ENCODE results near the gene SCN2B. TPM values are rescaled to one million over a fixed set of nuclear protein-coding genes. Genes with fewer than 3 reads are reported as not detected.

Gene SCN2B
- total RNA-seq, 1 donor from 2014 or later = 0.12 TPM

GRCh38 chr11:118171269-118172062 is 5.0 kb downstream of the SCN2B start:
- Mint-ChIP-seq H3K27ac (ENCODE audit: unreplicated experiment) (no peak overlapping the region), H3K27me3 (ENCODE audit: low read depth) (peaks cover 73% of the 10 kb centered on the region), H3K36me3 (ENCODE audit: low read depth) (no peaks in the 10 kb centered on the region), H3K4me1 (ENCODE audit: low read depth) (peaks cover 5% of the 10 kb centered on the region), H3K9me3 (ENCODE audit: low read depth) (no peaks in the 10 kb centered on the region), H3K4me3 (ENCODE audit: unreplicated experiment) (no peak overlapping the region)
- peak; percentile 96 for TF ChIP-seq CTCF (IDR thresholded peaks at IDR 0.05)
- DNase-seq (ENCODE audit: low spot score) = peak; percentile 75

GRCh38 chr11:118170882-118171268 is 5.6 kb downstream of the SCN2B start:
- Mint-ChIP-seq H3K27me3 (ENCODE audit: low read depth) (peaks cover 67% of the 10 kb centered on the region), H3K27ac (ENCODE audit: unreplicated experiment) (no peak overlapping the region), H3K4me3 (ENCODE audit: unreplicated experiment) (no peak overlapping the region), H3K4me1 (ENCODE audit: low read depth) (no peaks in the 10 kb centered on the region), H3K36me3 (ENCODE audit: low read depth) (no peaks in the 10 kb centered on the region), H3K9me3 (ENCODE audit: low read depth) (no peaks in the 10 kb centered on the region)
- no peak for TF ChIP-seq CTCF (IDR thresholded peaks at IDR 0.05)
- DNase-seq (ENCODE audit: low spot score) = peak; percentile 49

GRCh38 chr11:118170231-118170630 is 6.2 kb downstream of the SCN2B start:
- Mint-ChIP-seq H3K4me3 (ENCODE audit: unreplicated experiment) (no peak overlapping the region), H3K27ac (ENCODE audit: unreplicated experiment) (no peak overlapping the region), H3K27me3 (ENCODE audit: low read depth) (peaks cover 61% of the 10 kb centered on the region), H3K4me1 (ENCODE audit: low read depth) (no peaks in the 10 kb centered on the region), H3K9me3 (ENCODE audit: low read depth) (no peaks in the 10 kb centered on the region), H3K36me3 (ENCODE audit: low read depth) (no peaks in the 10 kb centered on the region)
- TF ChIP-seq CTCF (IDR thresholded peaks at IDR 0.05) = no peak
- peak; percentile 46 for DNase-seq (ENCODE audit: low spot score)

- Mint-ChIP-seq H3K4me3 (ENCODE audit: unreplicated experiment) (no peak overlapping the region), H3K36me3 (ENCODE audit: low read depth) (no peaks in the 10 kb centered on the region), H3K27ac (ENCODE audit: unreplicated experiment) (no peak overlapping the region), H3K27me3 (ENCODE audit: low read depth) (peaks cover 57% of the 10 kb centered on the region), H3K4me1 (ENCODE audit: low read depth) (no peaks in the 10 kb centered on the region), H3K9me3 (ENCODE audit: low read depth) (no peaks in the 10 kb centered on the region)
- DNase-seq (ENCODE audit: low spot score) = peak; percentile 71
- no peak for TF ChIP-seq CTCF (IDR thresholded peaks at IDR 0.05)
Observed at GRCh38 chr11:118169300-118170140, 6.9 kb downstream of the SCN2B start.

- TF ChIP-seq CTCF (IDR thresholded peaks at IDR 0.05) = no peak
- Mint-ChIP-seq H3K27me3 (ENCODE audit: low read depth) (peaks cover 62% of the 10 kb centered on the region), H3K36me3 (ENCODE audit: low read depth) (no peaks in the 10 kb centered on the region), H3K4me1 (ENCODE audit: low read depth) (no peaks in the 10 kb centered on the region), H3K9me3 (ENCODE audit: low read depth) (no peaks in the 10 kb centered on the region), H3K4me3 (ENCODE audit: unreplicated experiment) (no peak overlapping the region), H3K27ac (ENCODE audit: unreplicated experiment) (no peak overlapping the region)
- DNase-seq (ENCODE audit: low spot score) = peak; percentile 67
Observed at GRCh38 chr11:118168751-118169150, 7.7 kb downstream of the SCN2B start.

All from chondrocyte (in vitro differentiated cells).